Ovary (tissue), 3 donors: ENCODE measurements around the gene CFC1B.
"Not testable (repeated sequence)": the region's sequence is repeated elsewhere in the genome, so short reads cannot be mapped to it uniquely, and the experiment has no call there.

Experiments used
- CTCF ChIP-seq, 3 donors: fragments of 450-650 bp in 2 of 3; fragments of 200-600 bp in 1 of 3; IDR thresholded peaks; one replicate each; pipeline versions ENCODE4 v1.5.1 to v1.8.0; 2016 to 2022; ENCODE audit warnings: antibody characterized with exemption in 3 of 3, mild to moderate bottlenecking in 1 of 3
- EP300 ChIP-seq: sonication (generic); formaldehyde crosslinking; IDR thresholded peaks from one replicate; pipeline ENCODE4 v1.6.1; 2017; ENCODE audit warnings: antibody characterized with exemption
- donor health status: DM: no; HTN: no; CAD: no.

GRCh38 chr2:130566165-130566564 is 45.1 kb downstream of the CFC1B start:
- not testable (repeated sequence) for TF ChIP-seq CTCF (IDR thresholded peaks at IDR 0.05); EP300
